ENCODE results near the gene SETBP1. TPM values are rescaled to one million over a fixed set of nuclear protein-coding genes. Genes with fewer than 3 reads are reported as not detected.

SETBP1 gene
- total and polyA plus RNA-seq, 8 donors: 1.4 to 66.5 (median 20.1) TPM

DNA sequence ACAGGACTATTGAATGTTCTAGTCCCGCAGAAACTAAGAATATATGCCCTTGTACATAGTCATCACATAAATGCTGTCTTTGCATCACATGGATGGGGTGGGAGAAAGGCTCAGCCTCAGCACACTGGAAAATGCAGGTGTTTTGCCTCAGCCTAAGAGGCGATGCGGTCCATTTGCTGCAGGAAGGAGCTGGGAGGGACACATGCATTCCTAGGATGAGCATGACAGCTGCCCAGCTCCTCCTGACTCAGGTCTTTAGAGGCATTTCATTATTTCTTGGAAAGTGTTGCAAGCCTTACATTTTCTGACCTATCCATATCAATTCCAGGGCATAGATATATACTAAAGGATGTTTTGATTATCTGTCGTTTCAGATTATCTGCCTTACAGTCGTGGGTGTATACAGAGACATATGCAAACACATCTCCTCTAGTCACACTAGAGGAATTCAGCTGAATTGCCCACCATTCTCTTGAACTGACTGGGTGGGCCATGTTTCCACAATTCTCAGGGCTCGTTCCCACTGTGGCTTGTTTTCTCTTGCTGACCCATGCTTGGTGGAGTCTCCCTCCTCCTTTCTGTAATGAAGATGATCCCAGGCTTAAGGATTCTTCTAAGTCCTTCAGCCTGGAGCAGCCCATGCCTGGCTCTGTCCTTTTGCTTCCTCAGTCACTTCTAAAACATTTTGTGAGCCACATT is 156.9 kb downstream of the SETBP1 start:
- no peaks in the 10 kb centered on the region for H3K27me3 ChIP-seq
- peak overlapping the region in 1 of 5 donors; percentile 0 for H3K27ac ChIP-seq
- H3K4me3 ChIP-seq: no peak overlapping the region
- intact Hi-C loops (cut with DNase I; ENCODE audit: low total_unique reads): no loop called here
- no peaks in the 10 kb centered on the region for H3K9me3 ChIP-seq
- peaks cover 12 to 61% (median 37%) of the 10 kb centered on the region in 4 donors for H3K4me1 ChIP-seq
- H3K36me3 ChIP-seq: no peaks in the 10 kb centered on the region
- WGBS, 5 donors: 77 to 83% (median 78%) methylated on average over 6 of the region's 6 CpGs
- TF ChIP-seq, protein P1, sequence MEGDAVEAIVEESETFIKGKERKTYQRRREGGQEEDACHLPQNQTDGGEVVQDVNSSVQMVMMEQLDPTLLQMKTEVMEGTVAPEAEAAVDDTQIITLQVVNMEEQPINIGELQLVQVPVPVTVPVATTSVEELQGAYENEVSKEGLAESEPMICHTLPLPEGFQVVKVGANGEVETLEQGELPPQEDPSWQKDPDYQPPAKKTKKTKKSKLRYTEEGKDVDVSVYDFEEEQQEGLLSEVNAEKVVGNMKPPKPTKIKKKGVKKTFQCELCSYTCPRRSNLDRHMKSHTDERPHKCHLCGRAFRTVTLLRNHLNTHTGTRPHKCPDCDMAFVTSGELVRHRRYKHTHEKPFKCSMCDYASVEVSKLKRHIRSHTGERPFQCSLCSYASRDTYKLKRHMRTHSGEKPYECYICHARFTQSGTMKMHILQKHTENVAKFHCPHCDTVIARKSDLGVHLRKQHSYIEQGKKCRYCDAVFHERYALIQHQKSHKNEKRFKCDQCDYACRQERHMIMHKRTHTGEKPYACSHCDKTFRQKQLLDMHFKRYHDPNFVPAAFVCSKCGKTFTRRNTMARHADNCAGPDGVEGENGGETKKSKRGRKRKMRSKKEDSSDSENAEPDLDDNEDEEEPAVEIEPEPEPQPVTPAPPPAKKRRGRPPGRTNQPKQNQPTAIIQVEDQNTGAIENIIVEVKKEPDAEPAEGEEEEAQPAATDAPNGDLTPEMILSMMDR (IDR thresholded peaks at IDR 0.05): no peak
- TF ChIP-seq EP300 (IDR thresholded peaks at IDR 0.05): no peak
- no peak for TF ChIP-seq POLR2AphosphoS5 (IDR thresholded peaks at IDR 0.05)
- TF ChIP-seq POLR2A (IDR thresholded peaks at IDR 0.05): no peak
- DNase-seq: no peak

DNA sequence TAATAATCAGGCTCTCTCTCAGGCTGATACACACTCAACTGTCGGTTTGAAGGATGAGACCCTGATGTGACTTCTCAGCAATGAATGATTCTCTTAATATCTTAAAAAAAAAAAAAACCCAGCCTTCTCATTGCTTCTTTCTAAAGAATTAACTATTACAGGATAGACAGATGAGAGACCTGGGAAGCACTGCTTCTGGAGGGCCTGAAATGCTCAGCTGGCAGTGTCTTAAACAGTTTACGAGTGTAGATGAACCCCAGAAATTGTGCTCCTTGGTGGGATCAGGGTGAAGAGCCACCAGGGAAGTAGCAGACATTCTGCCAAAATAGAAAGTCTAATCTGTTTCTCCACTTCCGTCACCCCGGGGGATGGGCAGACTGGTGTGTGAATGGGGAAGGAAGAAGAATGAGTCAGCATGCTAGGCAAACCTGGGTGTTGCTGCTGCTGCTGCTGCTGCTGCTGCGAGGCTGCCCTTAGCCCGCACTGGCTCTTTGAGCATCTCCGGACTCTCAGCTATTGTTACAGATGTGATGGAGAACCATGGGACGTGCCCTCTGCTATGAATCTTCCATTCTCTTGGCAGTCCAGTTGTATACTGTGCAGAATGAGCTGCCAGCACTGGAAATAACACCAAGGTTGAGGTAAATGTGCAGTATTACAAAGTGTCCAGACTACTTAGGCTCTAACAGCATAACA is 158.4 kb downstream of the SETBP1 start:
- TF ChIP-seq EP300 (IDR thresholded peaks at IDR 0.05) (no peak), POLR2AphosphoS5 (IDR thresholded peaks at IDR 0.05) (peak; percentile 40 to 88 (median 53))

DNA sequence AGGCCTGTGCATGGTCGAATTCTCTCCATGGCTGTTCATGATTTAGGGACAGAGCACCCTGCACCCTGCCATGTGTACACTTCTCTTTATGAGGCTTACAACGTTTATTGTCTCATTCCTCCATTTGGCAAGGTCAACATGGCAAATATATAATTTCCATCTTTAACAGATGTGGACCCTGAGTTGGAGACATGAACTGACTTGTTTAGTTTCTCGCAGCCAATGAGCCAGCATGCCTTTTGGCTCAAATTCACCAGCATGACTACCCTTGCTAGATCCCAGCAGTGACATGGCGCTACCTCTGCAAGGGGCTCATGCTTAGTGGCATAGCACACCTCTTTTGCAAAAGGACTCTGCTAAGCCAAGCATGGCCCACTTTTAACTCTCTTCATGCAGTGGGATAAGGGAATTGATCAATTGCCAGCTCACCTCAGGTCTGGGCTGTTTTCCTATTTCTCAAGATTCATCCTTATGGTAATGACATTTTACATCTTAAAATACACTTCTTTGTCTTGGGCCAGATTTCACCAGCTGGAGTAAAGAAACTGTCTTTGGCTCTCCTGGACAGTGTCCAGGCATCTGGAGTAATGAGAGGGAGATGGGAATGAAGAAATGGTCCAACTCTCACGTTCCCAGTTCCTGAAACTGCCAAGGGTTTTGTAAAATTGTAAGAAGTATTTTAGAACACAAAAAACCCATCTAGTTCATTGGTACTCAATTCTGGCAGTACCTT is 159.5 kb downstream of the SETBP1 start:
- Histone ChIP-seq H3K9me3 (no peaks in the 10 kb centered on the region), H3K36me3 (no peaks in the 10 kb centered on the region), H3K4me3 (no peak overlapping the region), H3K4me1 (peaks cover 12 to 56% (median 30%) of the 10 kb centered on the region in 4 donors), H3K27me3 (no peaks in the 10 kb centered on the region), H3K27ac (no peak overlapping the region)
- TF ChIP-seq, protein P1 (IDR thresholded peaks at IDR 0.05): no peak
- no peak for TF ChIP-seq EP300 (IDR thresholded peaks at IDR 0.05)
- DNase-seq: peak in 1 of 2 donors; percentile 60
- 64 to 70% (median 68%) methylated on average over 5 of the region's 5 CpGs for WGBS, 5 donors
- intact Hi-C loops (cut with DNase I; ENCODE audit: low total_unique reads): no loop called here

More for the DNA sequence above, 158.4 kb downstream of the SETBP1 start:
- H3K36me3 ChIP-seq: no peaks in the 10 kb centered on the region
- no peaks in the 10 kb centered on the region for H3K9me3 ChIP-seq
- no peak overlapping the region for H3K4me3 ChIP-seq
- DNase-seq: peak; percentile 71 to 74
- intact Hi-C loops (cut with DNase I; ENCODE audit: low total_unique reads): no loop called here
- H3K27me3 ChIP-seq: no peaks in the 10 kb centered on the region
- peak overlapping the region; percentile 26 to 57 (median 44) for H3K27ac ChIP-seq
- H3K4me1 ChIP-seq: peaks cover 12 to 61% (median 37%) of the 10 kb centered on the region in 4 donors
- 21 to 35% (median 25%) methylated on average over 8 of the region's 8 CpGs for WGBS, 5 donors

DNA sequence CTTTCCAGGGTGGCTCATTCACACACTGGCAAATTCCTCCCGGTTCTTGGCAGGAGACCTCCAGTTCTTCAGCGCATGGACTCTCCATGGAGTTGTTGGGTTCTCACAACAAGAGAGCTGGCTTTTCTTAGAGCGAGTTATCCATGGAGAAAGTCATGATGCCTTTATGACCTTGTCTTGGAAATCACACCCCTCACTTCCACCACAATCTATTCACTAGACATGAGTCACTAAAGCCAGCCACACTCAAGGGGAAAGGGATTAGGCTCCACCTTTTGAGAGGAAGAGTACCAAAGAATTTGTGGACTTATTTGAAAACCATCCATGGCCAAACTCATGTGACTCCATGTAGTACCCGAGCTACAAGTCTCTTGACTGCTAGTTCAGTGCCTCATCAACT is 160.5 kb downstream of the SETBP1 start:
- H3K27ac ChIP-seq: no peak overlapping the region
- intact Hi-C loops (cut with DNase I; ENCODE audit: low total_unique reads): no loop called here
- no peaks in the 10 kb centered on the region for H3K9me3 ChIP-seq
- 84 to 99% (median 95%) methylated on average over 4 of the region's 4 CpGs for WGBS, 5 donors
- no peak for DNase-seq
- H3K27me3 ChIP-seq: no peaks in the 10 kb centered on the region
- TF ChIP-seq, protein P1 (IDR thresholded peaks at IDR 0.05): no peak
- TF ChIP-seq EP300 (IDR thresholded peaks at IDR 0.05): no peak
- no peak for TF ChIP-seq POLR2A (IDR thresholded peaks at IDR 0.05)
- TF ChIP-seq POLR2AphosphoS5 (IDR thresholded peaks at IDR 0.05): no peak
- H3K36me3 ChIP-seq: no peaks in the 10 kb centered on the region
- H3K4me1 ChIP-seq: peaks cover 12 to 46% (median 26%) of the 10 kb centered on the region in 4 donors
- H3K4me3 ChIP-seq: no peak overlapping the region

Data from stomach (tissue), 9 donors.